GM19372 (cell line): Measurements from ENCODE around the gene NREP.

Experiments
- ATAC-seq: cut with Tn5 transposase; IDR thresholded peaks from one replicate; pipeline ENCODE4 v1.9.1; 2021; ENCODE audit warnings: mild to moderate bottlenecking, low read depth, moderate library complexity; ENCODE audit not compliant: unreplicated experiment

Gene NREP

GRCh38 chr5:111765613-111766571 lies 8.9 kb upstream of the NREP start:
- ATAC-seq = no peak

- no peak for ATAC-seq
Measured at GRCh38 chr5:111764019-111764418, 7.0 kb upstream of the NREP start.

GRCh38 chr5:111762895-111763294 lies 5.9 kb upstream of the NREP start:
- ATAC-seq = no peak

- no peak for ATAC-seq
Measured at GRCh38 chr5:111758284-111758628, 1.3 kb upstream of the NREP start.

- ATAC-seq = peak; percentile 71
Measured at GRCh38 chr5:111757355-111758283, 625 bp upstream of the NREP start.

GRCh38 chr5:111755942-111756381 lies 1.0 kb downstream of the NREP start:
- ATAC-seq = no peak

- no peak for ATAC-seq
Measured at GRCh38 chr5:111755345-111755941, 1.6 kb downstream of the NREP start.

GRCh38 chr5:111753884-111754589 lies 3.0 kb downstream of the NREP start:
- no peak for ATAC-seq

GRCh38 chr5:111752426-111752965 lies 4.5 kb downstream of the NREP start:
- no peak for ATAC-seq

- no peak for ATAC-seq
Measured at GRCh38 chr5:111749303-111750026, 7.5 kb downstream of the NREP start.

GRCh38 chr5:111748304-111748763 lies 8.7 kb downstream of the NREP start:
- ATAC-seq = no peak

- no peak for ATAC-seq
Measured at GRCh38 chr5:111747337-111747736, 9.7 kb downstream of the NREP start.

- ATAC-seq = no peak
Measured at GRCh38 chr5:111746791-111747190, 10.2 kb downstream of the NREP start.

- ATAC-seq = no peak
Measured at GRCh38 chr5:111745075-111745739, 11.8 kb downstream of the NREP start.

GRCh38 chr5:111744455-111744854 lies 12.5 kb downstream of the NREP start:
- ATAC-seq = no peak

GRCh38 chr5:111743988-111744387 lies 13.0 kb downstream of the NREP start:
- ATAC-seq = no peak

- ATAC-seq = no peak
Measured at GRCh38 chr5:111743512-111743911, 13.5 kb downstream of the NREP start.

- no peak for ATAC-seq
Measured at GRCh38 chr5:111742177-111742994, 14.6 kb downstream of the NREP start.
